Esophagus muscularis mucosa (tissue), 3 donors: ENCODE data around the gene NPTXR.

Experiments
- EP300 ChIP-seq: sonication (generic); formaldehyde crosslinking; IDR thresholded peaks from one replicate; pipeline ENCODE4 v1.6.1; 2017; ENCODE audit warnings: antibody characterized with exemption
- POLR2A ChIP-seq: fragments of 450-650 bp; IDR thresholded peaks from one replicate; pipeline ENCODE4 v1.6.1; 2017; ENCODE audit warnings: antibody characterized with exemption, moderate library complexity, mild to moderate bottlenecking, low read depth
- POLR2AphosphoS5 ChIP-seq, 2 donors: sonication (generic); formaldehyde crosslinking; IDR thresholded peaks; one replicate each; pipeline ENCODE4 v1.6.1; 2017; ENCODE audit warnings: antibody characterized with exemption in 2 of 2

- TF ChIP-seq POLR2A: no peak
- no peak for TF ChIP-seq POLR2AphosphoS5 (IDR thresholded peaks at IDR 0.05)
- TF ChIP-seq EP300: no peak
These were observed 1.3 kb upstream of the NPTXR start for GRCh38 chr22:38845004-38845740.
